Retinal pigment epithelial cell (primary cell): ENCODE measurements around the gene GNPAT.
"Not testable (repeated sequence)": the region's sequence is repeated elsewhere in the genome, so short reads cannot be mapped to it uniquely, and the experiment has no call there.

Source experiments
- DNase-seq: peaks from one replicate; pipeline ENCODE4 v3.0.0-alpha.2; 2010; ENCODE audit warnings: low read depth
- H3K4me3 ChIP-seq: 2 replicates; pipeline ENCODE4 v1.5.1; 2011; ENCODE audit warnings: mild to moderate bottlenecking, low read length, control low read depth, moderate library complexity
- TF ChIP-seq, protein P1 (sequence below): conservative IDR thresholded peaks from 2 replicates; pipeline ENCODE4 v1.5.1; 2011; ENCODE audit warnings: low read depth, low read length, control low read depth, inconsistent platforms

Gene GNPAT

DNA sequence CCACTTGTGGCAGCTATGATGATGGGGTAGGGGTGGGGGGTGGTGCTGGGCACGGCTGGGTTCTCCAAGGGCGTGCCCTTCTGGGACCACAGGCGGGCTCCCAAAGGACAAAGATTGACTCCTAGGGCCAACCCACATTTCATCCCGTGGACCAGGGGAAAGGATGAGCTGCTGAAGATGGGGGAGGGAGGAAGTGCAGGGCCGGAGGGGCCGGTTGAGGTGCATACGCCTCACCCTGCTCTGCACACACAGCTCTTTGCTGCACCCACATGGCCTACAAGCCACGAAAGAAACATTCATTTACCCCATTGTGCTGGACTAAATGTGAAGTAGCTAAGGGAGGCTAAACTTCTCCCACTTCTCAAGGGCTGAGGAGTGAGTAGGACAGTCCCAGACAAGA is 34.2 kb upstream of the GNPAT start:
- H3K4me3 ChIP-seq, result no peak overlapping the region
- no peak for DNase-seq
- TF ChIP-seq, protein P1, sequence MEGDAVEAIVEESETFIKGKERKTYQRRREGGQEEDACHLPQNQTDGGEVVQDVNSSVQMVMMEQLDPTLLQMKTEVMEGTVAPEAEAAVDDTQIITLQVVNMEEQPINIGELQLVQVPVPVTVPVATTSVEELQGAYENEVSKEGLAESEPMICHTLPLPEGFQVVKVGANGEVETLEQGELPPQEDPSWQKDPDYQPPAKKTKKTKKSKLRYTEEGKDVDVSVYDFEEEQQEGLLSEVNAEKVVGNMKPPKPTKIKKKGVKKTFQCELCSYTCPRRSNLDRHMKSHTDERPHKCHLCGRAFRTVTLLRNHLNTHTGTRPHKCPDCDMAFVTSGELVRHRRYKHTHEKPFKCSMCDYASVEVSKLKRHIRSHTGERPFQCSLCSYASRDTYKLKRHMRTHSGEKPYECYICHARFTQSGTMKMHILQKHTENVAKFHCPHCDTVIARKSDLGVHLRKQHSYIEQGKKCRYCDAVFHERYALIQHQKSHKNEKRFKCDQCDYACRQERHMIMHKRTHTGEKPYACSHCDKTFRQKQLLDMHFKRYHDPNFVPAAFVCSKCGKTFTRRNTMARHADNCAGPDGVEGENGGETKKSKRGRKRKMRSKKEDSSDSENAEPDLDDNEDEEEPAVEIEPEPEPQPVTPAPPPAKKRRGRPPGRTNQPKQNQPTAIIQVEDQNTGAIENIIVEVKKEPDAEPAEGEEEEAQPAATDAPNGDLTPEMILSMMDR, result peak; percentile 34

DNA sequence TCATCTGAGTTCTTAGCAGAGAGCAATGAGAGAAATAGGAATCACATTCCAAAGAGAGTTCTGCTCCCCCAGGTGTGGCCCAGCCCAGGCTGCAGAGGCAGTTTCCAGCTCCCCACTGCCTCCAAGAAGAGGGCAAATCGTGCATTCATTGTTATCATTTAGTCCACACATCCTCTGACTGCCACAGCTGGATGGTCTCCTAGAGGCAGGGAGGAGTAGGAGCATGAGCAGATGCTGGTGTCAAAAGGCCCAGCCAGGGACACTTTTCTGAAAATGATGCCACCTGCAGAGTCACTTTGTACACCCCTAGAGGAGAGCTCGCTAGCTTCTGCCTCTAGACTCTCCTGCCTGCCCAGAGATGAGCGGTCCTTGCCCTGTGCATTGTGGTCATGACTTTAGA is 33.6 kb upstream of the GNPAT start:
- no peak for DNase-seq
- H3K4me3 ChIP-seq, result no peak overlapping the region
- TF ChIP-seq, protein P1, result no peak

DNA sequence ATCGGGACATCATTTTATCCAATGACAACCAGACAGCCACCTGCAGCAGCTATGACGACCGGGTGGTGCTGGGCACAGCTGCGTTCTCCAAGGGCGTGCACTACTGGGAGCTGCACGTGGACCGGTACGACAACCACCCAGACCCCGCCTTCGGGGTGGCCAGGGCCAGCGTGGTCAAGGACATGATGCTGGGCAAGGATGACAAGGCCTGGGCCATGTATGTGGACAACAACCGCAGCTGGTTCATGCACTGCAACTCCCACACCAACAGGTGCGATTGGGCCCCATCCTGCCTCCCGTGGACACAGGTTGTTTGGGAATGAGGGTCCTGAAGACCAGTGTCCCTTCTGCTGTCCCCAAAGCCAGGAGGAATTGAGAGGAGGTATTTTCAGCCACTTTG is 32.0 kb upstream of the GNPAT start:
- no peak overlapping the region for H3K4me3 ChIP-seq
- no peak for DNase-seq
- TF ChIP-seq, protein P1, result no peak

DNA sequence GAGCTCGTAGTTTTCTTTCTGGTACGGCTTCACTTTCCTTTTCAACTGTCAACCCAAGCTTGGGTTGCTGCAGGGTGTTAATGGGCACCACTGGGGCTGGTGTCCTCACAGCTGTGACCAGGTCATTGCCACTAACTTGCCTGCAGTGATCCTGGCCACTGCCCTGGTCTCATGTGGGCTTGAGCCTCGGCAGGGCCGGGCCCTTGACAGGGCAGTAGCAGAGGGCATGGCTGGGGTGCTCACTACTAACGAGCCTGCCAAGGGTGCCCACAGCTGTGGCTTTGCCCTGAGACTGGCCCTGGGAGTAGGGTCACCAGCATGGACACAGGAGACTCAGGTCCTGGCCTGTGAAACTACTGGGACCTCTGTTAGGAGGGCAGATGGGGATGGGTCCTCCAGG is 31.5 kb upstream of the GNPAT start:
- TF ChIP-seq, protein P1, result no peak
- no peak overlapping the region for H3K4me3 ChIP-seq
- no peak for DNase-seq

DNA sequence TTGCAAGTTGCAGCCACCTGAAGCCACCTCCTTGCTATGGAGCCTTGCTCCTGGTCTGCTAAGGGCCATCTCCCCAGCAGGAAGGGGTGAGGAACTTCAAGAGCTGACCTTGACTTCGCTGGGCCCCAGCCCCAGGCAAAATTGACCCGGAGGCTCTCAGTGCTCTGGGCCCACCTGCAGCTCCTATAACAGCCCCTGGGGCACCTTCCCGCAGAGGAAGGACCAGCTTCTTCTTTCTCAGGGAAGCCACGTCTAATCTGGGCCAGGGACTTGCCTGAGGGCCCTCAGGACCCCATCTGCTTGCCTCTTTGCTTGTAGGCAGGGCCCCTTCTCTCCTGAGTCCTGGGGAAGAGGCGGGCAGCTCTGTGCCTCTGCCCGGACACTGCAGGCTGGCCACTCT is 30.9 kb upstream of the GNPAT start:
- no peak for DNase-seq
- TF ChIP-seq, protein P1, result no peak

DNA sequence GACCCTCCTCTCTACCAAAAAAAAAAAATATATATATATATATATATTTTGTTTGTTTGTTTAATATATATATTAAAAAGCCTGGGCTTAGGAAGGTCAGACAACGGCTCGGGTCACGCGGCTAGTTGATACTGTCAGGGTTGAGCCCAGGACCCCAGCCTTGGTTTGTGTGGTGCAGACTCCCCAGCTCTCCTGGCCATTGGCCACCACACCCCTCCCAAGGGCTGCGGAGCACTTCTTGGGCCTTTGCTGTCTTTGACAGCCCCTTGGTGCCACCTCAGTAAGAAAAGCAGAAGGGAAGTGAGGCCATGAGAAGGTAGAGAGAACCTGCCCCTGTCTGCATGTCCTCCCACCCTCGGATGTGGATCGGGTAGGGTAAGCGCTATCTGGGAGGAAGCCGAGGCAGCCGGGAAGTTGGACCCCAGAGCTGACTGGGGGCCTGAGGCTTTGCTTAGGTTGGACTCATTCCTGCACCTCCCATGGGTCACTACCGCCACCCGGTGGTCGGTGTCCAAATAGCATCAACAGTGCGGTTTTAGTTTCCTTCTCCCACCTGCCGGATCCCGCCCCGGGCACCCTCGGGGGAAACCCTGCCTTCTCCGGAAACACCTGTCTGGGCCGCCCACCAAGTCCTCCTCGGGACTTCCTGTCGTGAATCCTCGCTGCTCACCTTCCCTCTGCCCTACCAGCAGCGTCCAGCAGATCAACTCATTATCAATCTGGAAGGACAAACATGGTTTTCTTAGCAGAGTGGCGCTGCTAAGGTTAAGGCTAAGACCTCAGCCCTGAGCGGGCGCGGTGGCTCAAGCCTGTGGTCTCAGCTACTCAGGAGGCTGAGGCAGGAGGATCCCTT is 29.8 kb upstream of the GNPAT start:
- TF ChIP-seq, protein P1, result peak; percentile 84
- peak overlapping the region; percentile 50 for H3K4me3 ChIP-seq
- DNase-seq, result no peak

More for the DNA sequence above, 30.9 kb upstream of the GNPAT start:
- no peak overlapping the region for H3K4me3 ChIP-seq

DNA sequence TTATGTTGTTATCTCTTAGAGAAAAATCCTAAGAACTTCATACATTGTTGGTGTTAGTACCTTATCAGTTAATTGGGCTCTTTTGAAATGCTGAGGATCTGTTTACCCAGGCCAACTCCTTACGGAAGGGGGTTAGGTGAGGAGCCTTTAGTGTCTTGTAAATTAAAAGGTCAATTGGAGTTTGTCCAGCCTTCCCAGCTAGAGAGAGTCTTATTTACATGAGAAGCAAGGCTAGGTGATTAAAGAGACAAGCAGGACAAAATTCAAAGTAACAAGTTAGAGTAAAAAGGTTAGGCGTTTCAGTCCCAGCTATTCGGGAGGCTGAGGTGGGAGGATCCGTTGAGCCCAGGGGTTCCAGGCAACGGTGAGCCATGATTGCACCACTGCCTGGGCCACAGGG is 28.7 kb upstream of the GNPAT start:
- not testable (repeated sequence) for H3K4me3 ChIP-seq, DNase-seq
